Mesenchymal stem cell (in vitro differentiated cells and primary cell): Measurements from ENCODE around the gene ATL2.
A peak's percentile ranks its signal among the peaks of the same experiment; 100 is the strongest.
"Not testable (repeated sequence)": the region's sequence is repeated elsewhere in the genome, so short reads cannot be mapped to it uniquely, and the experiment has no call there.

Experiments used
- DNase-seq: peaks from one replicate; pipeline ENCODE4 v3.0.0-alpha.2; 2013
- H2AFZ ChIP-seq: one replicate; pipeline ENCODE4 v1.6.1; 2013; ENCODE audit warnings: low read depth, mild to moderate bottlenecking, control low read depth, inconsistent platforms, low read length, moderate library complexity
- H2AK5ac ChIP-seq: 2 replicates; pipeline ENCODE4 v1.6.1; 2013; ENCODE audit warnings: low read length, moderate library complexity, mild to moderate bottlenecking, inconsistent platforms; ENCODE audit not compliant: severe bottlenecking
- H2BK120ac ChIP-seq: one replicate; pipeline ENCODE4 v1.6.1; 2013; ENCODE audit warnings: low read depth, mild to moderate bottlenecking, inconsistent platforms, low read length, moderate library complexity
- H2BK12ac ChIP-seq, 2 experiments: one replicate each; pipeline ENCODE4 v1.6.1; 2013; ENCODE audit warnings: inconsistent platforms in 2 of 2, low read length in 2 of 2, mild to moderate bottlenecking in 2 of 2, moderate library complexity in 2 of 2, control low read depth in 1 of 2
- H2BK15ac ChIP-seq: one replicate; pipeline ENCODE4 v1.6.1; 2013; ENCODE audit warnings: mild to moderate bottlenecking, low read depth, inconsistent platforms; ENCODE audit not compliant: poor library complexity, severe bottlenecking
- H2BK5ac ChIP-seq: 2 replicates; pipeline ENCODE4 v1.6.1; 2013; ENCODE audit warnings: low read depth, mild to moderate bottlenecking, low read length, control low read depth, inconsistent platforms; ENCODE audit not compliant: poor library complexity, severe bottlenecking
- H3K14ac ChIP-seq, 2 experiments: one replicate each; pipeline ENCODE4 v1.6.1; 2013; ENCODE audit warnings: inconsistent platforms in 2 of 2, low read length in 2 of 2, control low read depth in 1 of 2, mild to moderate bottlenecking in 1 of 2, moderate library complexity in 1 of 2
- H3K18ac ChIP-seq, 2 experiments: one replicate each; pipeline ENCODE4 v1.6.1; 2013; ENCODE audit warnings: inconsistent platforms in 2 of 2, low read length in 2 of 2, control low read depth in 1 of 2, low read depth in 1 of 2, mild to moderate bottlenecking in 1 of 2
- H3K23ac ChIP-seq, 2 experiments: one replicate each; pipeline ENCODE4 v1.6.1; 2013; ENCODE audit warnings: inconsistent platforms in 2 of 2, low read length in 2 of 2, mild to moderate bottlenecking in 2 of 2, moderate library complexity in 2 of 2, control low read depth in 1 of 2
- H3K27ac ChIP-seq: 2 replicates; pipeline ENCODE4 v1.5.1; 2013; ENCODE audit warnings: mild to moderate bottlenecking, moderate library complexity, low read length, control low read depth, inconsistent platforms; ENCODE audit not compliant: poor library complexity, severe bottlenecking
- H3K27me3 ChIP-seq, 2 experiments: 2 replicates each; pipeline versions ENCODE4 v1.6.1 to v1.7.0; 2013; ENCODE audit warnings: low read length in 2 of 2, mild to moderate bottlenecking in 2 of 2, moderate library complexity in 2 of 2, control low read depth in 1 of 2, inconsistent platforms in 1 of 2; ENCODE audit not compliant: control insufficient read depth in 1 of 2, insufficient read depth in 1 of 2
- H3K36me3 ChIP-seq, 2 experiments: 2 replicates each; pipeline versions ENCODE4 v1.6.1 to v1.7.0; 2013; ENCODE audit warnings: low read length in 2 of 2, control low read depth in 1 of 2, inconsistent platforms in 1 of 2, low read depth in 1 of 2, mild to moderate bottlenecking in 1 of 2; ENCODE audit not compliant: insufficient read depth in 2 of 2, control insufficient read depth in 1 of 2
- H3K4ac ChIP-seq, 2 experiments: one replicate each; pipeline ENCODE4 v1.6.1; 2013; ENCODE audit warnings: inconsistent platforms in 2 of 2, low read length in 2 of 2, mild to moderate bottlenecking in 2 of 2, moderate library complexity in 2 of 2, control low read depth in 1 of 2, low read depth in 1 of 2
- H3K4me1 ChIP-seq: 2 replicates; pipeline ENCODE4 v1.6.1; 2013; ENCODE audit warnings: low read depth, low read length, control low read depth; ENCODE audit not compliant: control insufficient read depth, insufficient read depth
- H3K4me2 ChIP-seq: 2 replicates; pipeline ENCODE4 v1.6.1; 2013; ENCODE audit warnings: low read length, mild to moderate bottlenecking, inconsistent platforms; ENCODE audit not compliant: poor library complexity, severe bottlenecking
- H3K4me3 ChIP-seq, 2 experiments: 2 replicates each; pipeline versions ENCODE4 v1.5.1 to v1.7.0; 2013; ENCODE audit warnings: low read length in 2 of 2, mild to moderate bottlenecking in 2 of 2, control low read depth in 1 of 2, low read depth in 1 of 2; ENCODE audit not compliant: insufficient read depth in 1 of 2
- H3K79me1 ChIP-seq: replicated peaks from 2 replicates; pipeline ENCODE4 v1.6.1; 2013; ENCODE audit warnings: mild to moderate bottlenecking, control low read depth, low read length, inconsistent platforms; ENCODE audit not compliant: poor library complexity, severe bottlenecking
- H3K9ac ChIP-seq: 2 replicates; pipeline ENCODE4 v1.7.0; 2013; ENCODE audit warnings: mild to moderate bottlenecking, low read length, moderate library complexity
- H3K9me3 ChIP-seq: 2 replicates; pipeline ENCODE4 v1.7.0; 2013; ENCODE audit warnings: mild to moderate bottlenecking, low read length; ENCODE audit not compliant: control insufficient read depth
- H4K8ac ChIP-seq: one replicate; pipeline ENCODE4 v1.6.1; 2013; ENCODE audit warnings: inconsistent platforms, mild to moderate bottlenecking, low read length, moderate library complexity
- H4K91ac ChIP-seq: one replicate; pipeline ENCODE4 v1.6.1; 2013; ENCODE audit warnings: mild to moderate bottlenecking, low read length, inconsistent platforms
- WGBS: methylation state at CpG from one replicate; pipeline ENCODE4 v1.1.7; 2013; ENCODE audit warnings: mixed read lengths; 5-methylcytosine and 5-hydroxymethylcytosine counted together

The ATL2 gene

DNA sequence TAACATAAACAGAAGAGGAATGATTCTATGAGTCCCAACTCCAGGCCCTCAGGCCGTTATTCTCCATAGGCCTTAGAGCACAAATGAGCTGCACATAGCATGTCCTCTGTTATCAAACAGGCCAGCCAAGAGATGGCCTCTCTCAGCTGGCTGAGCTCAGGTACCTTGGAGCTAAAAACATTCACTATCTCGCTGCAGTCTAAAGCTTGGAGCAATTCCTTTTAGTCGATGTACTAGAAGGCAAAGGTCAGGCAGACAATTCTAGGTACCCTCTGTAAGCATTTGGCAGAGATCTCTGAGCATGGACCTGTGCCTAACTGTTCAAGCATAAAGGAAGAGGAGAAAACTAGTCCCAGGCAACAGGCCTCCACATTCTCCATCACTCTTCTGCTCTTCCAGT is 38.0 kb upstream of the ATL2 start:
- Histone ChIP-seq H3K4me1 (no peaks in the 10 kb centered on the region), H2BK120ac (no peak overlapping the region), H3K9ac (no peak overlapping the region), H3K23ac (no peak overlapping the region), H3K27ac (no peak overlapping the region), H4K8ac (no peak overlapping the region), H3K18ac (no peak overlapping the region), H3K4me3 (no peak overlapping the region), H3K4me2 (no peak overlapping the region), H2AFZ (no peak overlapping the region), H3K14ac (no peak overlapping the region), H3K36me3 (no peaks in the 10 kb centered on the region), H4K91ac (no peak overlapping the region), H2BK12ac (no peak overlapping the region), H2BK15ac (no peak overlapping the region), H2BK5ac (no peak overlapping the region), H3K27me3 (peaks cover 14 to 26% of the 10 kb centered on the region in 2 experiments), H3K4ac (no peak overlapping the region), H3K79me1 (no peaks in the 10 kb centered on the region), H2AK5ac (no peak overlapping the region), H3K9me3 (peaks cover 8% of the 10 kb centered on the region)
- DNase-seq: no peak
- 83% methylated on average over 3 of the region's 3 CpGs for WGBS

DNA sequence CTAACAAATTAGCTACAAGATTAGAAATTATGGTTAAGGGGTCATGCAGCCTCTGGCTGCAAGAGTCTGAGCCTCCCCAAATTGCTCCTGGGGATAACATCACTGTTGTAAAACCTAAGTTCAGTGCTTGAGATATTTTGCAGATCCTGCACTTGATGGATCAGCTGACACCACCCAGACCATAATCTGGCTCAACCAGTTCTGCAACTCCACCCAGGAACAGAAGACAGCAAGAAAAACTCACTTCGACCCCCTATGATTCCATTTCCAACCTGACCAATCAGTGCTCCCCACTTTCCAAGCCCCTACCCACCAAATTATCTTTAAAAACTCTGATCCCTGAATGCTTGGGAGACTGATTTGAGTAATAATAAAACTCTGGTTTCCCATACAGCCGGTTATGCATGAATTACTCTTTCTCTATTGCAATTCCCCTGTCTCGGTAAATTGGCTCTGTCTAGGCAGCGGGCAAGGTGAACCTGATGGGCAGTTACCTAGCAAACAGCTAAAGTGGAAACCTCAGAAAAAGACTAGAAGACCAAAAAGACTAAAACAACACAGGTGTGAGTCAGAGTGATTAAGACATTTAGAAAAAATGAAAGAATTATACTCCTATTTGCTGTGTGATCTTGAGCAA is 35.3 kb upstream of the ATL2 start:
- WGBS: 76% methylated on average over 4 of the region's 4 CpGs
- not testable (repeated sequence) for H3K79me1 ChIP-seq, H3K9me3 ChIP-seq, H2AK5ac ChIP-seq, H3K27ac ChIP-seq, H4K8ac ChIP-seq, H4K91ac ChIP-seq, H3K4me3 ChIP-seq, H2BK120ac ChIP-seq, H3K4me1 ChIP-seq, H3K4ac ChIP-seq, H2AFZ ChIP-seq, H3K9ac ChIP-seq, H3K18ac ChIP-seq, H3K14ac ChIP-seq, H2BK12ac ChIP-seq, H2BK15ac ChIP-seq, H3K23ac ChIP-seq, DNase-seq, H2BK5ac ChIP-seq, H3K36me3 ChIP-seq, H3K4me2 ChIP-seq
- H3K27me3 ChIP-seq: peaks cover 3 to 20% of the 10 kb centered on the region in 2 experiments

DNA sequence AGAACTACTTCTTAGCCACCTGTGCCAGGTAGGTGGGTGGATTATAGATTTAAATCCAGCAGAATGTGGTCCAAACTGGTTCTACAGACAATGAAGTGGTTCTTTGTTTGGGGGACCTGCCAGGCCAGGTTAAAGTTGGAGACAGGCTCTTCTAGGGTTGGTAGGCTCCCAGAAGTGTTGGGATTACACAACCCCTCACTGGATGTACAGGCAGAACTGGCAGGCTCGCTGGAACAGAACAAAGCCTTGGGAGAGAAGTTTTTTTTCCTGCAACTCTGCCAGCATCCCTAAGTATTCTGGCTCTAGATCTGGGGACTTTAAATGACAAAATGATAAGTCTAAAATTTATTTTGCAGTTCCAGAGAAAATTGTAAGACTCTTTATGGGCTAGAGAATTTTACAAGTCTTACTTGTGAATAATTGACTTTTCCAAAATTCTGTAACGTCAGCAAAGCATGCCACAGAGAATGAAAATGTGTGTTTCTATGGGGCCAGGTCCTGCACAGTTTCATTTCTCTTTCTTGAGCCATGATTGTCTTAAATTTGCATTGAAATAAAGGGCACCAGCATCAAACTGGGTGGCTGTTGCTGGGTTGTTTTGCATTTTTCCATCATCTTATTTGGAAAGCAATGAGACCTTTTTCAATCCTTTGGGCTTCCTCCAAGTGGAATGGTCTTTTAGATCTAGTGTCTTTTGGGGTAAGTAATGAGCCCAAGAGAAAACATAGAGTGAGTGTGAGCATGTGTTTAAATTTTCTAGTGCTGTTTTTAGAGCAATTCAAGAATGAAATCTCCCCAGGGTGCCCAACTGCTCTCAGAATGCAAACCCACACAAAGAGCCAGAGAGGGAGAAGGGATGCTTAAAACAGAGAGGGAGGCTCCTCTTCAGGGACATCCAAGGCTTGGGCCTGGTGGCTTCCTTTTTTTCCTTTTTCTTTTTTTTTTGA is 32.4 kb upstream of the ATL2 start:
- H3K79me1 ChIP-seq: no peaks in the 10 kb centered on the region
- no peak overlapping the region for H3K9ac ChIP-seq
- H2BK15ac ChIP-seq: no peak overlapping the region
- no peak overlapping the region for H3K14ac ChIP-seq
- H3K9me3 ChIP-seq: peaks cover 8% of the 10 kb centered on the region
- WGBS: 83% methylated on average over 2 of the region's 2 CpGs
- H2BK12ac ChIP-seq: no peak overlapping the region
- peaks cover 0 to 25% of the 10 kb centered on the region in 2 experiments for H3K27me3 ChIP-seq
- no peaks in the 10 kb centered on the region for H3K4me1 ChIP-seq
- H3K4ac ChIP-seq: no peak overlapping the region
- H2AK5ac ChIP-seq: no peak overlapping the region
- no peak overlapping the region for H3K27ac ChIP-seq
- H3K18ac ChIP-seq: peak overlapping the region in 1 of 2 experiments; percentile 21
- H3K4me2 ChIP-seq: no peak overlapping the region
- no peak overlapping the region for H3K23ac ChIP-seq
- H4K91ac ChIP-seq: no peak overlapping the region
- no peak overlapping the region for H3K4me3 ChIP-seq
- H2BK120ac ChIP-seq: no peak overlapping the region
- H2AFZ ChIP-seq: no peak overlapping the region
- H3K36me3 ChIP-seq: no peaks in the 10 kb centered on the region
- H2BK5ac ChIP-seq: no peak overlapping the region
- DNase-seq: no peak
- H4K8ac ChIP-seq: no peak overlapping the region

DNA sequence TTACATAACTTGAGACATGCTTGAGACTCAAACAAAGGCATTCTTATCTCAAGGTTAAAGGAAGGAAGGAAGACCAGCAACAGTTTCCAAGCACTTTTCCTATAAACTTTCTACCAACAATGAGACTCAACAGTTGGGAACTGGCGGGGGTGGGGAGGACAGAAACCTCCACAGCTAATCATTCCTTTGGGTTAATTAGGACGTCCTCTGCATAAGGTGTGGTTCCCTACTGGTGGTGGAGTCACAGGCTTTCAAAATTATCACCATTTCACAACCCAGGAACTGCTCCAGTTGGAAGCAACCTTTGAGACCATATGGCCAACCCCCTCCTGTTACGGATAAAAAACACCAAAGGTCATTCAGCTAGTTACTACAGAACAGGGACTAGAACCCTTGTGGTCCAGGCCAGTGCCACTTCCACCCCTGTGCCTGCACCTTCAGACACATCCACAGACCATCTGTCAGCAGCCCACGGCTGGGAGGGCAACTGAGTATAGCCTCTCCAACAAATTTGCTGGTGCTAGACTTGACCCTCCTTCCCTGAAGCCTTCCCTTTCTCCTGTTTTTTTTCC is 30.1 kb upstream of the ATL2 start:
- no peak overlapping the region for H2BK5ac ChIP-seq
- H3K36me3 ChIP-seq: no peaks in the 10 kb centered on the region
- no peaks in the 10 kb centered on the region for H3K9me3 ChIP-seq
- H4K91ac ChIP-seq: peak overlapping the region; percentile 70
- H2BK15ac ChIP-seq: no peak overlapping the region
- no peak overlapping the region for H3K4ac ChIP-seq
- no peaks in the 10 kb centered on the region for H3K79me1 ChIP-seq
- no peak overlapping the region for H3K23ac ChIP-seq
- H3K14ac ChIP-seq: peak overlapping the region in 1 of 2 experiments; percentile 26
- peak overlapping the region in 1 of 2 experiments; percentile 86 for H2BK12ac ChIP-seq
- H3K4me3 ChIP-seq: peak overlapping the region in 1 of 2 experiments; percentile 29
- no peaks in the 10 kb centered on the region for H3K4me1 ChIP-seq
- no peak overlapping the region for H2AFZ ChIP-seq
- WGBS: 37% methylated on average over 3 of the region's 4 CpGs
- no peak overlapping the region for H2AK5ac ChIP-seq
- H3K9ac ChIP-seq: no peak overlapping the region
- H3K27ac ChIP-seq: no peak overlapping the region
- H3K4me2 ChIP-seq: no peak overlapping the region
- H4K8ac ChIP-seq: no peak overlapping the region
- peaks cover under 1 to 25% of the 10 kb centered on the region in 2 experiments for H3K27me3 ChIP-seq
- DNase-seq: no peak
- peak overlapping the region in 1 of 2 experiments; percentile 48 for H3K18ac ChIP-seq
- peak overlapping the region; percentile 61 for H2BK120ac ChIP-seq
